Fibroblast of upper back skin (primary cell): Measurements from ENCODE around the gene CRIP1.

Experiments
- DNase-seq: peaks from one replicate; pipeline ENCODE4 v3.0.0-alpha.2; 2013

CRIP1 gene

GRCh38 chr14:105495101-105495989 lies 8.7 kb downstream of the CRIP1 start:
- DNase-seq = no peak

GRCh38 chr14:105495990-105496830 lies 9.5 kb downstream of the CRIP1 start:
- no peak for DNase-seq

- DNase-seq = no peak
Measured at GRCh38 chr14:105496831-105497591, 10.3 kb downstream of the CRIP1 start.

GRCh38 chr14:105497671-105498429 lies 11.2 kb downstream of the CRIP1 start:
- no peak for DNase-seq

- no peak for DNase-seq
Measured at GRCh38 chr14:105498430-105499255, 12.0 kb downstream of the CRIP1 start.

- DNase-seq = no peak
Measured at GRCh38 chr14:105499256-105500035, 12.8 kb downstream of the CRIP1 start.

GRCh38 chr14:105500036-105500725 lies 13.5 kb downstream of the CRIP1 start:
- DNase-seq = no peak

- no peak for DNase-seq
Measured at GRCh38 chr14:105500726-105501101, 14.0 kb downstream of the CRIP1 start.

GRCh38 chr14:105501504-105502291 lies 15.0 kb downstream of the CRIP1 start:
- DNase-seq = no peak

GRCh38 chr14:105502446-105503295 lies 16.0 kb downstream of the CRIP1 start:
- DNase-seq = no peak

- no peak for DNase-seq
Measured at GRCh38 chr14:105503296-105503640, 16.6 kb downstream of the CRIP1 start.

- DNase-seq = no peak
Measured at GRCh38 chr14:105503935-105504692, 17.4 kb downstream of the CRIP1 start.

GRCh38 chr14:105505101-105505500 lies 18.4 kb downstream of the CRIP1 start:
- DNase-seq = no peak

- DNase-seq = no peak
Measured at GRCh38 chr14:105507247-105507646, 20.6 kb downstream of the CRIP1 start.

GRCh38 chr14:105508069-105508468 lies 21.4 kb downstream of the CRIP1 start:
- no peak for DNase-seq

GRCh38 chr14:105508601-105509000 lies 21.9 kb downstream of the CRIP1 start:
- DNase-seq = no peak

GRCh38 chr14:105517096-105517495 lies 30.4 kb downstream of the CRIP1 start:
- DNase-seq = no peak
